HepG2 (cell line): ENCODE data around the gene FCER1G. TPM values are rescaled to one million over a fixed set of nuclear protein-coding genes. Genes with fewer than 3 reads are reported as not detected.

Experiments
- ERF ChIP-seq: IDR thresholded peaks from 2 replicates; pipeline ENCODE4 v1.6.1; 2018; ENCODE audit warnings: missing biosample characterization, missing genetic modification reagents
- MLX ChIP-seq: IDR thresholded peaks from 2 replicates; pipeline ENCODE4 v1.6.1; 2016
- MLXIP ChIP-seq: sonication (generic); formaldehyde crosslinking; IDR thresholded peaks from 2 replicates; pipeline ENCODE4 v1.9.0; 2021; ENCODE audit warnings: missing genetic modification reagents, borderline replicate concordance
- MNT ChIP-seq: fragments of 450-650 bp; IDR thresholded peaks from 2 replicates; pipeline ENCODE4 v1.6.1; 2016
- RELA ChIP-seq: sonication (generic); formaldehyde crosslinking; IDR thresholded peaks from 2 replicates; pipeline ENCODE4 v1.4.0; 2020; ENCODE audit warnings: missing genetic modification reagents
- REPIN1 ChIP-seq: sonication (generic); formaldehyde crosslinking; IDR thresholded peaks from 2 replicates; pipeline ENCODE4 v1.8.0; 2022; ENCODE audit warnings: missing genetic modification reagents, low read depth, mild to moderate bottlenecking, borderline replicate concordance
- SAFB2 ChIP-seq: sonication (generic); formaldehyde crosslinking; IDR thresholded peaks from 2 replicates; pipeline ENCODE4 v1.5.1; 2020; ENCODE audit warnings: missing genetic modification reagents, low read depth, mild to moderate bottlenecking, borderline replicate concordance
- SRF ChIP-seq: IDR thresholded peaks from 2 replicates; pipeline ENCODE4 v1.6.1; 2011; ENCODE audit warnings: mild to moderate bottlenecking, low read depth, low read length, moderate library complexity
- ZBTB26 ChIP-seq: IDR thresholded peaks from 2 replicates; pipeline ENCODE4 v1.6.1; 2016; ENCODE audit warnings: missing compliant biosample characterization, missing genetic modification reagents, borderline replicate concordance
- ZBTB3 ChIP-seq: sonication (generic); formaldehyde crosslinking; IDR thresholded peaks from 2 replicates; pipeline ENCODE4 v1.4.0; 2020; ENCODE audit warnings: low read depth, mild to moderate bottlenecking, moderate library complexity, missing genetic modification reagents, borderline replicate concordance
- ZFP36L1 ChIP-seq: sonication (generic); formaldehyde crosslinking; IDR thresholded peaks from 2 replicates; pipeline ENCODE4 v1.8.0; 2022; ENCODE audit warnings: mild to moderate bottlenecking, missing genetic modification reagents, moderate library complexity
- ZNF10 ChIP-seq: sonication (generic); formaldehyde crosslinking; IDR thresholded peaks from 2 replicates; pipeline ENCODE4 v1.4.0; 2020; ENCODE audit warnings: mild to moderate bottlenecking, low read depth, missing genetic modification reagents, borderline replicate concordance
- ZNF646 ChIP-seq: sonication (generic); formaldehyde crosslinking; IDR thresholded peaks from 2 replicates; pipeline ENCODE4 v1.9.0; 2021; ENCODE audit warnings: mild to moderate bottlenecking, missing genetic modification reagents
- ZSCAN25 ChIP-seq: sonication (generic); formaldehyde crosslinking; IDR thresholded peaks from 2 replicates; pipeline ENCODE4 v1.8.0; 2022; ENCODE audit warnings: mild to moderate bottlenecking, missing genetic modification reagents
- polyA plus RNA-seq, 8 experiments: library from polyadenylated mRNA; depleted of rRNA in 3 of 8; stranded (reverse) in 7 of 8; unstranded in 1 of 8; fragments of >200 nt; fragmentation: Illumina TruSeq in 4 of 8; extraction: Trizol in 4 of 8; gene quantifications; 2 replicates each; pipeline versions ENCODE4 v1.2.1 to v1.2.3, GENCODE V29; 2011 to 2016; ENCODE audit warnings: low read depth in 4 of 8, missing spikeins in 1 of 8, mixed read lengths in 1 of 8; ENCODE audit not compliant: insufficient read depth in 1 of 8
- total RNA-seq, 5 experiments: library from RNA; depleted of rRNA; stranded (reverse); fragments of >200 nt; fragmentation: Illumina TruSeq; extraction: Trizol; gene quantifications; 2 replicates each; pipeline ENCODE4 v1.2.3, GENCODE V29; 2016; ENCODE audit warnings: low read depth in 1 of 5

The FCER1G gene
- total and polyA plus RNA-seq, 2 of the 13 experiments (the other 11 are each of a cell fraction or from before 2014, with no cell fraction given), result 1.3 to 6.4 TPM

- TF ChIP-seq RELA (CRISPR knock-in tag) (no peak), REPIN1 (peak; percentile 63; the same call in 1 of the 2 replicates), MLXIP (CRISPR knock-in tag) (no peak), ZNF646 (CRISPR knock-in tag) (no peak), SRF (no peak), ZFP36L1 (CRISPR knock-in tag) (peak; percentile 64), ZBTB26 (CRISPR knock-in tag) (no peak; the same call in 1 of the 2 replicates), ZBTB3 (CRISPR knock-in tag) (no peak), ZSCAN25 (CRISPR knock-in tag) (peak; percentile 87), SAFB2 (CRISPR knock-in tag) (peak; percentile 49; the same call in 1 of the 2 replicates), ERF (CRISPR knock-in tag) (peak; percentile 69), ZNF10 (CRISPR knock-in tag) (no peak), MNT (no peak; the same call in 1 of the 2 replicates), MLX (CRISPR knock-in tag) (0 out of 2 replicates have a peak, but pooled peaks have one; percentile 26)
Observed at GRCh38 chr1:161165742-161166668, 49.1 kb upstream of the FCER1G start, which contains the start of gene PPOX (continued).
